Prostate gland (tissue), 2 donors: ENCODE measurements around the gene GSKIP.

Experiments
- CTCF ChIP-seq, 4 experiments: fragments of 200-600 bp in 2 of 4; fragments of 450-650 bp in 2 of 4; sonication (generic) in 2 of 4; IDR thresholded peaks; 1 replicate in 3 of 4; 2 replicates in 1 of 4; pipeline ENCODE4 v1.5.1; 2016 to 2019; ENCODE audit warnings: antibody characterized with exemption in 4 of 4, mild to moderate bottlenecking in 2 of 4, moderate library complexity in 2 of 4
- POLR2A ChIP-seq: fragments of 450-650 bp; IDR thresholded peaks from one replicate; pipeline ENCODE4 v1.6.1; 2016; ENCODE audit warnings: antibody characterized with exemption, mild to moderate bottlenecking
- POLR2AphosphoS5 ChIP-seq: sonication (generic); formaldehyde crosslinking; IDR thresholded peaks from one replicate; pipeline ENCODE4 v1.6.1; 2017; ENCODE audit warnings: antibody characterized with exemption

DNA sequence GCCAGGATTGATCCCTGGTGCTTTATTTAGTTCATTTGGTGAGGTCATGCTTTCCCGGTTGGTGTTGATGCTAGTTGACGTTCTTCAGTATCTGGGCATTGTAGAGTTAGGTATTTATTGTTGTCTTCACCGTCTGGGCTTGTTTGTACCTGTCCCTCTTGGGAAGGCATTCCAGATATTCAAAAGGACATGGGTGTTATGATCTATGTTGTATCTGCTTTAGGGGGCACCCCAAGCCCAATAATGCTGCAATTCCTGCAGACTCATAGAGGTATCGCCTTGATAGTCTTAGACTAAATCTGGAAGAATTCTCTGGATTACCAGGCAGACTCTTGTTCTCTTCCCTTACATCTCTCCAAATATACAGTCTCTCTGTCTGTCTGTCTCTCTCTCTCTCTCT lies 70.7 kb downstream of the GSKIP start:
- no peak for TF ChIP-seq POLR2A
- TF ChIP-seq CTCF (IDR thresholded peaks at IDR 0.05), result no peak
- no peak for TF ChIP-seq POLR2AphosphoS5
